IPS DF 6.9 (cell line): ENCODE data around the gene ICE1.
"Not testable (repeated sequence)": the region's sequence is repeated elsewhere in the genome, so short reads cannot be mapped to it uniquely, and the experiment has no call there.

Experiments
- DNase-seq: peaks from one replicate; pipeline ENCODE4 v3.0.0-alpha.2; 2013; ENCODE audit warnings: low read depth, low spot score
- H3K27ac ChIP-seq: one replicate; pipeline ENCODE4 v1.5.1; 2013; ENCODE audit warnings: low read length, control low read depth
- H3K27me3 ChIP-seq: 2 replicates; pipeline ENCODE4 v1.6.1; 2013; ENCODE audit warnings: mild to moderate bottlenecking, low read length; ENCODE audit not compliant: control insufficient read depth, insufficient read depth
- H3K36me3 ChIP-seq: 2 replicates; pipeline ENCODE4 v1.6.1; 2013; ENCODE audit warnings: low read length; ENCODE audit not compliant: control insufficient read depth, insufficient read depth
- H3K4me1 ChIP-seq: 2 replicates; pipeline ENCODE4 v1.6.1; 2013; ENCODE audit warnings: low read length; ENCODE audit not compliant: control insufficient read depth, insufficient read depth
- H3K4me3 ChIP-seq: 2 replicates; pipeline ENCODE4 v1.5.1; 2013; ENCODE audit warnings: mild to moderate bottlenecking, low read length
- H3K9me3 ChIP-seq: 2 replicates; pipeline ENCODE4 v1.6.1; 2013; ENCODE audit warnings: low read length, inconsistent platforms; ENCODE audit not compliant: control insufficient read depth, insufficient read depth
- WGBS: extraction: QIAGEN DNeasy Blood & Tissue Kit; methylation state at CpG from one replicate; pipeline ENCODE4 v1.1.7; 2013; ENCODE audit warnings: mixed read lengths, missing lambda C conversion rate; ENCODE audit not compliant: insufficient read length, insufficient coverage; 5-methylcytosine and 5-hydroxymethylcytosine counted together

The ICE1 gene

GRCh38 chr5:5403741-5404140 is 18.7 kb upstream of the ICE1 start:
- peaks cover 1% of the 10 kb centered on the region for H3K9me3 ChIP-seq
- no peaks in the 10 kb centered on the region for H3K36me3 ChIP-seq
- H3K4me3 ChIP-seq, result no peak overlapping the region
- H3K4me1 ChIP-seq, result no peaks in the 10 kb centered on the region
- no peaks in the 10 kb centered on the region for H3K27me3 ChIP-seq
- DNase-seq, result no peak
- H3K27ac ChIP-seq, result no peak overlapping the region
- WGBS, result no CpG with 5 or more reads among the region's 4 CpGs

- no peaks in the 10 kb centered on the region for H3K4me1 ChIP-seq
- H3K36me3 ChIP-seq, result no peaks in the 10 kb centered on the region
- peaks cover 2% of the 10 kb centered on the region for H3K9me3 ChIP-seq
- WGBS, result no CpG with 5 or more reads among the region's 5 CpGs
- H3K27me3 ChIP-seq, result no peaks in the 10 kb centered on the region
- no peak for DNase-seq
- H3K4me3 ChIP-seq, result no peak overlapping the region
- no peak overlapping the region for H3K27ac ChIP-seq
Measured at GRCh38 chr5:5404381-5404780, 18.1 kb upstream of the ICE1 start.

GRCh38 chr5:5405441-5405840 is 17.0 kb upstream of the ICE1 start:
- no CpG with 5 or more reads among the region's 1 CpG for WGBS
- H3K4me1 ChIP-seq, result no peaks in the 10 kb centered on the region
- peaks cover 6% of the 10 kb centered on the region for H3K9me3 ChIP-seq
- DNase-seq, result no peak
- H3K27me3 ChIP-seq, result no peaks in the 10 kb centered on the region
- H3K36me3 ChIP-seq, result no peaks in the 10 kb centered on the region
- H3K4me3 ChIP-seq, result no peak overlapping the region
- H3K27ac ChIP-seq, result no peak overlapping the region

GRCh38 chr5:5407924-5408323 is 14.6 kb upstream of the ICE1 start:
- Histone ChIP-seq H3K27me3 (no peaks in the 10 kb centered on the region), H3K4me3 (no peak overlapping the region), H3K9me3 (peaks cover 6% of the 10 kb centered on the region), H3K4me1 (no peaks in the 10 kb centered on the region), H3K27ac (no peak overlapping the region), H3K36me3 (no peaks in the 10 kb centered on the region)
- no peak for DNase-seq
- no CpG with 5 or more reads among the region's 5 CpGs for WGBS

GRCh38 chr5:5409151-5409810 is 13.2 kb upstream of the ICE1 start:
- Histone ChIP-seq H3K27me3 (no peaks in the 10 kb centered on the region), H3K4me3 (no peak overlapping the region), H3K4me1 (no peaks in the 10 kb centered on the region), H3K9me3 (peaks cover 6% of the 10 kb centered on the region), H3K27ac (no peak overlapping the region), H3K36me3 (no peaks in the 10 kb centered on the region)
- no CpG with 5 or more reads among the region's 4 CpGs for WGBS
- no peak for DNase-seq

- H3K27me3 ChIP-seq, H3K36me3 ChIP-seq, H3K4me3 ChIP-seq, H3K4me1 ChIP-seq, DNase-seq, H3K27ac ChIP-seq, H3K9me3 ChIP-seq: not testable (repeated sequence)
- no CpG with 5 or more reads among the region's 5 CpGs for WGBS
Measured at GRCh38 chr5:5413856-5414255, 8.6 kb upstream of the ICE1 start.

GRCh38 chr5:5414999-5415398 is 7.5 kb upstream of the ICE1 start:
- H3K4me1 ChIP-seq, result no peaks in the 10 kb centered on the region
- H3K36me3 ChIP-seq, result no peaks in the 10 kb centered on the region
- H3K27me3 ChIP-seq, result no peaks in the 10 kb centered on the region
- H3K4me3 ChIP-seq, result no peak overlapping the region
- no peak overlapping the region for H3K27ac ChIP-seq
- no CpG with 5 or more reads among the region's 5 CpGs for WGBS
- DNase-seq, result no peak
- no peaks in the 10 kb centered on the region for H3K9me3 ChIP-seq

GRCh38 chr5:5416733-5417132 is 5.7 kb upstream of the ICE1 start:
- Histone ChIP-seq H3K36me3 (no peaks in the 10 kb centered on the region), H3K4me3 (no peak overlapping the region), H3K27ac (no peak overlapping the region), H3K4me1 (no peaks in the 10 kb centered on the region; the same call in 1 of the 2 replicates), H3K27me3 (no peaks in the 10 kb centered on the region), H3K9me3 (no peaks in the 10 kb centered on the region)
- no peak for DNase-seq
- WGBS, result no CpG with 5 or more reads among the region's 2 CpGs

GRCh38 chr5:5418006-5418405 is 4.5 kb upstream of the ICE1 start:
- no peak for DNase-seq
- no peak overlapping the region for H3K27ac ChIP-seq
- no peaks in the 10 kb centered on the region for H3K36me3 ChIP-seq
- H3K27me3 ChIP-seq, result no peaks in the 10 kb centered on the region
- no CpG with 5 or more reads among the region's 3 CpGs for WGBS
- no peak overlapping the region for H3K4me3 ChIP-seq
- no peaks in the 10 kb centered on the region; the same call in 1 of the 2 replicates for H3K4me1 ChIP-seq
- H3K9me3 ChIP-seq, result no peaks in the 10 kb centered on the region

- H3K4me1 ChIP-seq, result no peaks in the 10 kb centered on the region; the same call in 1 of the 2 replicates
Measured at GRCh38 chr5:5418764-5419163, 3.7 kb upstream of the ICE1 start.

More at GRCh38 chr5:5418764-5419163, 3.7 kb upstream of the ICE1 start:
- Histone ChIP-seq H3K4me3 (no peak overlapping the region), H3K27ac (no peak overlapping the region), H3K9me3 (no peaks in the 10 kb centered on the region), H3K36me3 (no peaks in the 10 kb centered on the region), H3K27me3 (no peaks in the 10 kb centered on the region)
- no CpG with 5 or more reads among the region's 7 CpGs for WGBS
- DNase-seq, result no peak
